Mesenchymal stem cell (in vitro differentiated cells and primary cell): Measurements from ENCODE around the gene HUNK.

Source experiments
- DNase-seq: peaks from one replicate; pipeline ENCODE4 v3.0.0-alpha.2; 2013
- H2AFZ ChIP-seq: one replicate; pipeline ENCODE4 v1.6.1; 2013; ENCODE audit warnings: low read depth, mild to moderate bottlenecking, control low read depth, inconsistent platforms, low read length, moderate library complexity
- H2AK5ac ChIP-seq: 2 replicates; pipeline ENCODE4 v1.6.1; 2013; ENCODE audit warnings: low read length, moderate library complexity, mild to moderate bottlenecking, inconsistent platforms; ENCODE audit not compliant: severe bottlenecking
- H2BK120ac ChIP-seq: one replicate; pipeline ENCODE4 v1.6.1; 2013; ENCODE audit warnings: low read depth, mild to moderate bottlenecking, inconsistent platforms, low read length, moderate library complexity
- H2BK12ac ChIP-seq, 2 experiments: one replicate each; pipeline ENCODE4 v1.6.1; 2013; ENCODE audit warnings: inconsistent platforms in 2 of 2, low read length in 2 of 2, mild to moderate bottlenecking in 2 of 2, moderate library complexity in 2 of 2, control low read depth in 1 of 2
- H2BK15ac ChIP-seq: one replicate; pipeline ENCODE4 v1.6.1; 2013; ENCODE audit warnings: mild to moderate bottlenecking, low read depth, inconsistent platforms; ENCODE audit not compliant: poor library complexity, severe bottlenecking
- H2BK5ac ChIP-seq: 2 replicates; pipeline ENCODE4 v1.6.1; 2013; ENCODE audit warnings: low read depth, mild to moderate bottlenecking, low read length, control low read depth, inconsistent platforms; ENCODE audit not compliant: poor library complexity, severe bottlenecking
- H3K14ac ChIP-seq, 2 experiments: one replicate each; pipeline ENCODE4 v1.6.1; 2013; ENCODE audit warnings: inconsistent platforms in 2 of 2, low read length in 2 of 2, control low read depth in 1 of 2, mild to moderate bottlenecking in 1 of 2, moderate library complexity in 1 of 2
- H3K18ac ChIP-seq, 2 experiments: one replicate each; pipeline ENCODE4 v1.6.1; 2013; ENCODE audit warnings: inconsistent platforms in 2 of 2, low read length in 2 of 2, control low read depth in 1 of 2, low read depth in 1 of 2, mild to moderate bottlenecking in 1 of 2
- H3K23ac ChIP-seq, 2 experiments: one replicate each; pipeline ENCODE4 v1.6.1; 2013; ENCODE audit warnings: inconsistent platforms in 2 of 2, low read length in 2 of 2, mild to moderate bottlenecking in 2 of 2, moderate library complexity in 2 of 2, control low read depth in 1 of 2
- H3K27ac ChIP-seq: 2 replicates; pipeline ENCODE4 v1.5.1; 2013; ENCODE audit warnings: mild to moderate bottlenecking, moderate library complexity, low read length, control low read depth, inconsistent platforms; ENCODE audit not compliant: poor library complexity, severe bottlenecking
- H3K27me3 ChIP-seq, 2 experiments: 2 replicates each; pipeline versions ENCODE4 v1.6.1 to v1.7.0; 2013; ENCODE audit warnings: low read length in 2 of 2, mild to moderate bottlenecking in 2 of 2, moderate library complexity in 2 of 2, control low read depth in 1 of 2, inconsistent platforms in 1 of 2; ENCODE audit not compliant: control insufficient read depth in 1 of 2, insufficient read depth in 1 of 2
- H3K36me3 ChIP-seq, 2 experiments: 2 replicates each; pipeline versions ENCODE4 v1.6.1 to v1.7.0; 2013; ENCODE audit warnings: low read length in 2 of 2, control low read depth in 1 of 2, inconsistent platforms in 1 of 2, low read depth in 1 of 2, mild to moderate bottlenecking in 1 of 2; ENCODE audit not compliant: insufficient read depth in 2 of 2, control insufficient read depth in 1 of 2
- H3K4ac ChIP-seq, 2 experiments: one replicate each; pipeline ENCODE4 v1.6.1; 2013; ENCODE audit warnings: inconsistent platforms in 2 of 2, low read length in 2 of 2, mild to moderate bottlenecking in 2 of 2, moderate library complexity in 2 of 2, control low read depth in 1 of 2, low read depth in 1 of 2
- H3K4me1 ChIP-seq: 2 replicates; pipeline ENCODE4 v1.6.1; 2013; ENCODE audit warnings: low read depth, low read length, control low read depth; ENCODE audit not compliant: control insufficient read depth, insufficient read depth
- H3K4me2 ChIP-seq: 2 replicates; pipeline ENCODE4 v1.6.1; 2013; ENCODE audit warnings: low read length, mild to moderate bottlenecking, inconsistent platforms; ENCODE audit not compliant: poor library complexity, severe bottlenecking
- H3K4me3 ChIP-seq, 2 experiments: 2 replicates each; pipeline versions ENCODE4 v1.5.1 to v1.7.0; 2013; ENCODE audit warnings: low read length in 2 of 2, mild to moderate bottlenecking in 2 of 2, control low read depth in 1 of 2, low read depth in 1 of 2; ENCODE audit not compliant: insufficient read depth in 1 of 2
- H3K79me1 ChIP-seq: replicated peaks from 2 replicates; pipeline ENCODE4 v1.6.1; 2013; ENCODE audit warnings: mild to moderate bottlenecking, control low read depth, low read length, inconsistent platforms; ENCODE audit not compliant: poor library complexity, severe bottlenecking
- H3K9ac ChIP-seq: 2 replicates; pipeline ENCODE4 v1.7.0; 2013; ENCODE audit warnings: mild to moderate bottlenecking, low read length, moderate library complexity
- H3K9me3 ChIP-seq: 2 replicates; pipeline ENCODE4 v1.7.0; 2013; ENCODE audit warnings: mild to moderate bottlenecking, low read length; ENCODE audit not compliant: control insufficient read depth
- H4K8ac ChIP-seq: one replicate; pipeline ENCODE4 v1.6.1; 2013; ENCODE audit warnings: inconsistent platforms, mild to moderate bottlenecking, low read length, moderate library complexity
- H4K91ac ChIP-seq: one replicate; pipeline ENCODE4 v1.6.1; 2013; ENCODE audit warnings: mild to moderate bottlenecking, low read length, inconsistent platforms
- WGBS: methylation state at CpG from one replicate; pipeline ENCODE4 v1.1.7; 2013; ENCODE audit warnings: mixed read lengths; 5-methylcytosine and 5-hydroxymethylcytosine counted together

Gene HUNK

DNA sequence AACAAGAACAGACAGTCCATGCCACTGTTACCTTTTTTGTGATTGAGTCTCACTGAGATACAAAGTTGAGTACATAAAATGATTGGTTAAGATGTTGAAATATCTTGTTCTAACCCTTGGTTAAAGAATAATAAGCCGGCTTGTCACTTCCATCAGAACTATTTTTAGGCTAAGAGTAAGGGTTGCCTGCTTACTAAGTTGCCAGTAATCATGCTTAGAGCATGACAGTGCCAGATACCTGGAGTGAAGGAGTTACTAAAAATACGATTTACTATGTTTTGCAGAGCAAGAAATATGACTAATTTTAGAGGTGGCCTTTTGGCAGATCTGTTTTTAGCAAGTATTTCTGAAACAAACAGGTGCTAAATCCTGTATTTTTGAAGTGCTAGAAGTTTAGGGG, 6.0 kb downstream of the HUNK start:
- WGBS = 74% methylated on average over 2 of the region's 2 CpGs
- no peak overlapping the region for H4K91ac ChIP-seq
- no peak overlapping the region for H3K18ac ChIP-seq
- H2BK15ac ChIP-seq = no peak overlapping the region
- H3K4me3 ChIP-seq = no peak overlapping the region
- no peak overlapping the region for H2BK120ac ChIP-seq
- H3K4me2 ChIP-seq = no peak overlapping the region
- H3K27ac ChIP-seq = no peak overlapping the region
- H3K27me3 ChIP-seq = peaks cover 7 to 20% of the 10 kb centered on the region in 2 experiments
- no peak overlapping the region for H2BK5ac ChIP-seq
- no peak overlapping the region for H3K14ac ChIP-seq
- no peak overlapping the region for H2AK5ac ChIP-seq
- no peaks in the 10 kb centered on the region for H3K36me3 ChIP-seq
- H4K8ac ChIP-seq = no peak overlapping the region
- H3K23ac ChIP-seq = no peak overlapping the region
- DNase-seq = no peak
- no peak overlapping the region for H3K4ac ChIP-seq
- no peak overlapping the region for H3K9ac ChIP-seq
- H3K79me1 ChIP-seq = no peaks in the 10 kb centered on the region
- peaks cover 5% of the 10 kb centered on the region for H3K4me1 ChIP-seq
- H2AFZ ChIP-seq = no peak overlapping the region
- H3K9me3 ChIP-seq = no peaks in the 10 kb centered on the region
- H2BK12ac ChIP-seq = no peak overlapping the region

DNA sequence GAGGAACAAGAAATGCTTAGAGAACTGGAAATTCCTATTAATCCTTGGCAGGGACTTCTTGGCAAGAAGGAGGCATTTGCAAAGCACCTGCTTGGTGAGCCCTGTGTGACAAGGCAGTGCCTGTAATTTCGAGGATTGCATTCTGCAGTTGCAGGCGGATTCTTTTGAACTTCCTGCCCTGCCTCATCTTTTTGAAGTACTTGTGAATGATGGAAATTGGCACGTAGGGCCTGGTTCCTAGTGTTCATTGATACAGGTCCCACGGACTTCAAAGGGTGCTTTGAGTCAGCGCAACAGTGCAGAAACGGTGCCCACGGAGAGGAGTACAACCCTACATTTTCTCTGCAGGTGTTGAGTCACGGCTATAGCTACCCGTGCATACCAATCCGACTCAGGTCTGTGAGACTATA, 6.4 kb downstream of the HUNK start:
- Histone ChIP-seq H4K8ac (no peak overlapping the region), H3K79me1 (no peaks in the 10 kb centered on the region), H2BK12ac (no peak overlapping the region), H2BK120ac (no peak overlapping the region), H2BK5ac (no peak overlapping the region), H3K9me3 (no peaks in the 10 kb centered on the region), H2BK15ac (no peak overlapping the region), H3K36me3 (no peaks in the 10 kb centered on the region), H2AFZ (no peak overlapping the region), H3K4me3 (no peak overlapping the region), H3K27me3 (peaks cover 7 to 19% of the 10 kb centered on the region in 2 experiments), H3K27ac (no peak overlapping the region), H4K91ac (no peak overlapping the region), H2AK5ac (no peak overlapping the region), H3K9ac (no peak overlapping the region), H3K18ac (no peak overlapping the region), H3K4ac (no peak overlapping the region), H3K14ac (no peak overlapping the region), H3K4me2 (no peak overlapping the region), H3K4me1 (peaks cover 1% of the 10 kb centered on the region), H3K23ac (no peak overlapping the region)
- no peak for DNase-seq
- 80% methylated on average over 10 of the region's 10 CpGs for WGBS

DNA sequence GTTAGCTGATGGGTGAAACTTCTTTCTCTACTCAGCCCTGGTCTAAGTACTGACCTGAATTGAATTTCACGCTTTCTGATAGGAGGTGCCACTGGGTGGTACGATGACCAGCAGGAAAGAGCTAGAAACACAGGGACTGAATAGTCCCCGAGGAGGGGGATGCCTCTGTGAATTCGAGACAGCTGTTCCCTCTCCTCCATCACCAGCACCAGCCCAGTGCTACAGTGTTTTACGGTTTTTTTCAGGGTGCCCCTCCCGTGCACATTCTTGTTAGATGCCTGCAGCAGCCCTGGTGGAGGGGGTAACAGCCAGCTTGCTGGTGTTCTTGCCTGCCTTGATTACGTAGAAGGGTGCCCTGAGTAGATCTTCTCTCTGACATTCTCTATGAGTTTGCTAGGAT, 7.1 kb downstream of the HUNK start:
- Histone ChIP-seq H2AK5ac (no peak overlapping the region), H3K79me1 (no peaks in the 10 kb centered on the region), H3K9me3 (no peaks in the 10 kb centered on the region), H2BK15ac (no peak overlapping the region), H3K27ac (no peak overlapping the region), H3K23ac (no peak overlapping the region), H3K36me3 (no peaks in the 10 kb centered on the region), H3K14ac (no peak overlapping the region), H3K4me2 (no peak overlapping the region), H3K27me3 (peaks cover 2 to 12% of the 10 kb centered on the region in 2 experiments), H3K18ac (no peak overlapping the region), H2AFZ (no peak overlapping the region), H4K8ac (no peak overlapping the region), H2BK5ac (no peak overlapping the region), H4K91ac (no peak overlapping the region), H2BK12ac (no peak overlapping the region), H3K9ac (no peak overlapping the region), H3K4ac (no peak overlapping the region), H3K4me3 (no peak overlapping the region), H3K4me1 (no peaks in the 10 kb centered on the region), H2BK120ac (no peak overlapping the region)
- no peak for DNase-seq
- WGBS = 70% methylated on average over 7 of the region's 7 CpGs

DNA sequence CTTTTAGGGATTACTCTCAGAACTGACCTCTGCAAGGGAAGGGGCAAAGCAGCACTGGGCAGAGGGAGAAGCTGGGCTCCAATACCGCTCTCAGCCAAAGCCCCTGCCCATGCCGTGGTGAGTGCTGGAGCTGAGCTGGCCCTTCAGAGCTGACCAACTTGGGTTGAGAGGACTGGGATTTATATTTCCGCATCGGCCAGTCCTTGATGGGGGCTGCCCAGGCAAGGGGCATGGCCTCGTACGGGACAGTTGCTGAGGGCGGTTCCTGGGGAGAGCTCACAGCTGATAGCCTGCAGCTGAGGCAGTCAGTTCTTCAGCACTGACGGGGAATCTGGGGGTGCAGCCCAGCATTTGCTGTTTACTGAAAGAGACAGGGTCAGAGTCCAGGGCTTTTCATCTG, 8.0 kb downstream of the HUNK start:
- no peak overlapping the region for H4K8ac ChIP-seq
- H2AFZ ChIP-seq = no peak overlapping the region
- no peak overlapping the region for H3K18ac ChIP-seq
- peaks cover 0 to 7% of the 10 kb centered on the region in 2 experiments for H3K27me3 ChIP-seq
- no peak overlapping the region for H3K4me2 ChIP-seq
- no peak overlapping the region for H3K9ac ChIP-seq
- H3K4me3 ChIP-seq = no peak overlapping the region
- no peak for DNase-seq
- no peak overlapping the region for H3K23ac ChIP-seq
- H3K9me3 ChIP-seq = no peaks in the 10 kb centered on the region
- H2AK5ac ChIP-seq = no peak overlapping the region
- H3K36me3 ChIP-seq = no peaks in the 10 kb centered on the region
- no peak overlapping the region for H4K91ac ChIP-seq
- WGBS = 96% methylated on average over 8 of the region's 8 CpGs
- no peak overlapping the region for H2BK12ac ChIP-seq
- no peak overlapping the region for H2BK5ac ChIP-seq
- H3K4ac ChIP-seq = no peak overlapping the region
- no peak overlapping the region for H3K14ac ChIP-seq
- no peak overlapping the region for H3K27ac ChIP-seq
- no peaks in the 10 kb centered on the region for H3K79me1 ChIP-seq
- H2BK120ac ChIP-seq = no peak overlapping the region
- H3K4me1 ChIP-seq = no peaks in the 10 kb centered on the region
- no peak overlapping the region for H2BK15ac ChIP-seq
